Activated CD4-positive, alpha-beta T cell treated with anti-CD3 and anti-CD28 coated beads, Interleukin-2, amount 50 U/mL, for 24 hours (primary cell): ENCODE measurements around the gene CMTM7.
A peak's percentile ranks its signal among the peaks of the same experiment; 100 is the strongest.

ENCODE experiments used
- DNase-seq, 2 donors: peaks; one replicate each; pipeline ENCODE4 v3.0.0-alpha.2; 2020; ENCODE audit warnings: low read depth in 1 of 2, low spot score in 1 of 2

The CMTM7 gene

DNA sequence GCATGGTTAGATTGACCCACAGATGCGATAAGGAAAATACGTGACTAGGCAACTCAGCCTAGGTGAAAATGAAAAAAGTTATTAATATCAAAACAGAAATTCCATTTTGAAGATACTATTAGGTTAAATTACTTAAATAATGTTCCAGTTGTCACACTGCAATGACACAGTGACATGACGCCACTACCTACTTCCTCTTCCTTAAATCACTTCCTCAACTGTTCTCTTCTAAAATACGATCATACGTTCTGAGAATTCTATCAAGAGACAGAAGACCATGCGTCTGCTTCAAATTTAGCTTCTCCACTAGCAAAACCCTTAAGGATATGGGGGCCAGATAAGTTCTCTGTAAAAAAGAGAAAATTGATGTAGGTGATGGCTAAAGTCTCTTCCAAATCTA, 92.8 kb downstream of the CMTM7 start:
- DNase-seq = no peak

DNA sequence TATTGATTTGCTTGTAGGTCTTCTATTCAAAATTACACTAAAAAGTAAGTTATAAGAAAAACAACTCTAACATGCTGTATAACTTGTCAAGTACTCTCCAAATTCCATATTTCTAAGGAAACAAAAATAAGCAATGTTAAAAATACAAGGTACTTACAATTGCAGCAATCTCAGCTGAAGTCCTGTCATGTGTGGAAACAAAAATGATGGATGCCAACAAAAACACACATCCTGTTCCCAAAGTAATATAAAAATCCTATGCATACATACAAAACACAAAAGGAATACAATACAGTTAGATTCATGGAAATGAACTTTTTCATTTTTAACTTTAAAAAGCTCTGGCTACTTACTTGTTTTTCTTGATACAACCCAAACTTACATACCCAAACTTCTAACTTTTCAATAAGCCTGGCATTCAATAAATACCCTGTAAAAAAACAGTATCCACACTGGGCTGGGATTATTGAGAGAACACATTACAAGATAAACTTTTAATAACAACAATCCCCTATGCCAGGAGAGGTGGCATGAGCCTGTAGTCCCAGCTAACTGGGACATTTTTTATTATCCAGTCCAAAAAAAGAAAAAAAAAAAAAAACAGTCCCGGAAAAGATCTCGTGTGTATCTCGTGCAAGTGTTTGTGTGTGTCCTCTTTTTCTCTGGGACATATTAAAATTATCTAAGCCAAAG, 96.3 kb downstream of the CMTM7 start:
- no peak for DNase-seq

DNA sequence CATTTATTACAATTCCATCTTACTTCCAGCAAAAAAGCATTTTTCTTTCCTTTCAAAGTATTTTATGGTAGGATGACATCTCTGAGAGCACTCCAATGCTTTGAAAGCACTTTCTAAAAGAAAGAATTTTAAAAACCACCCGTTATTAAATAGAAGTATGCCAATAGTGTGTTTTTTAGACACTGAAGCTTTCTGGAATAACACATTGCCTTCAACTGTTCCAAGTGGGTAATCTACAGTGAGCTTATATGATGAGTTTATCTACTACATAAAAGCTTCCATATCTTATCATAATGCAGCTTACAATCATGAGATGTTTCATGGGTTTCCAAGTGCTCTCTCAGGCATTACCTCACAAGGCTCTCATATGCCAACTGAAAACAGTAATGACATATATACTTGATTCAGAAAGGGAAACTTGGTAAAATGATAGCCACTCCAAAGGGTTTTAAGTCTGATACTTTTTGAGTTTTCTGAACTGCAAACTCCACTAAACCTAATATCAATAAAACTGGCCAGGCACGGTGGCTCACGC, 96.9 kb downstream of the CMTM7 start:
- DNase-seq = no peak

DNA sequence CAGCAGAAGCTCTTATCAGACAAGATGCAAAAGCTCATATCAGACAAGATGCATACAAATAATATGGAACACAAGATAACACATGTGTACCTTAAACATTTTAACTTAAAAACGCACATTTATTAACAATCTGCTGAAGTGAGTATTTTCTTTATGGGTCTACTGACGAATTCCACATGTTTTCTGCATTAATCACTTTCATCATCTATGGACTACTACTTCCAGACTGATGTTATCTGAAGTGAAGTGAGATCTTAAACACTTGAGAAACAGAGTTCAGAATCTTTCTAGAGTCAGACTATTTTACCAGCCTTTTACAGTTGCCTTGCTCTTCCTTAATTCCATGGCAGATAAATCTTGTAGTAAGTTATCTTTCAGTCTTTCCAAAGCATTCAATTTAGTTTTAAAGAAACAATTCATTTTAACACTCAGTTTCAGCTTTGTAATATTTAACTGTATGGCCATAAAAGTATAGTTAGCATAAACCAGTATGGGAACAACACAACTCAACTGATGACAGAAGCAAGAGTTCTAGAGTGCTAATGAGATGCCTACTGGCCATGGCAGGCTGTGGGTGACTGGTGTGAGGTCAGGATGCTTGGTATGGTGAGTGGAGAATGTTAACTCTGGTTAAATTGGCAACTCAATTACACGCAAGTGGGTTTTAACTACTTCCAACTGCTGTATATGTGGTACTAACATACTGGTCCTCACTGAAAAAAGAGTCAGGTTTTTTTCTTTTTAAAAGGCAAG, 101.2 kb downstream of the CMTM7 start:
- no peak for DNase-seq

DNA sequence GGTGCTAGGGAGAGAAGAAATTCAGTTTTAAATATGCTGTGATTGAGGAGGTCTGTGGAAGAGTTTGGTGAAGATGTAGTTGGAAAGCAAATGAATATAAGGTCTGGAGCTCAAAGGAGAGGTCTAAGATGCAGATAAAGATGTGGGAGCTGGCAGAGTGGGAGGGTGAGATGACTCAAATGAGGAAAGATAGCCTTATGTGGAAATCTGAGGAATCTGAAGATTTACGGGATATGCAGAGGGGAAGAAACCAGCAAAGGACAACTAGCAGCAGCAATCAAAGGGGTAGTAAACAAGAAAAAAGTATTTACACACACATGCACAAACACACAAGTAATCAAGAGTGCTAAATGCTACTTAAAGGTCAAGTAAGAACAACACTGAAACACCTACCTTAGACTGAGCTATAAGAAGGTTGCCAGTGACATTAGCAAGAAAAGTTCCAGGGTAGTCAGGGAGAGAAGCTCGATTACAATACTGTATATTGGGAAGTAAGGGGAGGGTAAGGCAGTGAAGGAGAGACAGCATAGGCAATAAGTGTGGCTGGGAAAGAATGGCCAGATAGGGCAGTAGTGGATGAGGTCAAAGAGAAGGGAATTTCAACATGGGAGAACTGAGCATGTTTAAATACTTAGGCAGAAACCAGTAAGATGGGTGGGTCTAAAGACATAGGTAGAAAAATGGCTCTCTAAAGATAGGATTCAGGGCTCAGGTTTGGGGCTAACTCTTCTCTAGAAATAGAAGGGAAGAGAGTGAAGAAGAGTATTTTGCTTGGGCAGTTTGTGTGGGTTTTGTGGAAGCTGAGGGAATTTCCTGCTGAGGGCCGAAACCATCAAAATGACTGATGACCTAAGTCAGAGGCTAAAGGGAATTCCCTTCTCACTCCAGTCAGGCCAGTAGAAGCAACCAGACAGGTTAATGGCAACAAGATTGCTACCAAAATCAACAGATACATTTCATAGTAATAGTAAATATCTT, 102.1 kb downstream of the CMTM7 start:
- no peak for DNase-seq

DNA sequence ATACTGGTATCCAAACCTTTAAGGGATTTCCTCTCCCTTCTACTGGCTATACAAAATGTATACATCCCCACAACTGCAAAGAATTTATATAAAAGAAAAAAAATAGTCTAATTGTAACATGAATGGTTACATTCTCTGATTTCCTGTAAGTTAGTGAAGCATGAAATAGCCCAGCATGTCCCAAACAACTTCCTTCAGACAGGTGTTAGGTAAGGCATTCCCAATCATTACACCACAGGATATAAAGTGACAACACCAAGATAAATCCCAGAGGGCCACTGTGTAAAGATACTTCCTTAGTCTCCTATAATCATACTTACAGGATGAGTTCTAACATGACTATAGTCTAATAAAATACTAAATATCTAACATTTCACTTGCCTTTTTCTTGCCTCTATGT, 103.4 kb downstream of the CMTM7 start:
- no peak for DNase-seq

DNA sequence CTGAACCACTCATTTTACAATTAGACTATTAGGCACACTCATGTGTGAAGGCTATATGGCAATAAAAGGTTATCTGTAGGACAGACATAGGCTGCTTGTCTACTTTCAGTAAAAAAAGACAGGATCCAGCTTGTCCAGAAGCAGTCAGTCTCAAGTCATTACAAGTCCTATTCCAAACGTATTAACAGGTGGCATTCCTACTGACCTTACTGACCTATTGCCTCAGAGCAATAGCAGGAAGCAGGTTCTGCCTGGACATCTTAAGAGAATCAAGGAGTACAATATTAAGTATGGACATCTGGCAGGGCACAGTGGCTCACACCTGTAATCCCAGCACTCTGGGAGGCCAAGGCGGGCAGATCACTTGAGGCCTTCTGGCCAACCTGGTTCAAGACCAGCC, 104.0 kb downstream of the CMTM7 start:
- no peak for DNase-seq

DNA sequence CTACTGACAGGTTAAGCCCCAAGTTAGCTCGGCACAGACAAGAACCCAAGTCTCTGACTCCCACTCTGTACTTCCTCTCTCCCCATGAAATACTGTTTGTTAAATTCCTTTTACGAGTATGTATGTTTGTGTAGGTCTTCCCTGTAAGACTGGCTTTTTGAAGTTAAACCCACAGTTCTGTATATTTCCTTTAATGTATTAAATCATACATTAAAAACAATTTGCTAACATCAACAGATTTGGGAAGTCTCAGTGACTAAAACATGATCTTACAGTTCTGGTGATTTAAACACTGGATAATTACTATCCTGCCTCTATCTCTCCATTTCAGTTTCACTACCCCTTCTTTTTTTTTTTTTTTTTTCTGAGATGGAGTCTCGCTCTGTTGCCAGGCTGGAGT, 106.6 kb downstream of the CMTM7 start:
- DNase-seq = no peak

DNA sequence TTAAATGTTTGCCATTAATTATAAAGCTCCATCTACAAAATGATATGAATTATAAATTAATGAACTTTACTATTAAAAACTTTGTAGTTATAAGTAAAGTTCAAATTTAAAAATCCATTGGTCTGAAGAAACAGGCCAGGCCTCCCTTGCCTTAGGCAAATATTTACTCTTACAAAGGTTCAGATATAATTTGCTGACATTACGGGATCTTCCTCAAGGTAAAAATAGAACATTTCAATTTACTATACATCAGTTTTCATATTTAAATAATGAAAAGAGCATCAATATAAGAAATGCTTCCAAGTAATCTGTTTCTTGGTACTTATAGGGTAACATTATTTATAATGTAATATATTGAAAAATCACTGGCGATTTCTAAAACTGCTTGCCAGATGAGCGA, 107.3 kb downstream of the CMTM7 start:
- no peak for DNase-seq

DNA sequence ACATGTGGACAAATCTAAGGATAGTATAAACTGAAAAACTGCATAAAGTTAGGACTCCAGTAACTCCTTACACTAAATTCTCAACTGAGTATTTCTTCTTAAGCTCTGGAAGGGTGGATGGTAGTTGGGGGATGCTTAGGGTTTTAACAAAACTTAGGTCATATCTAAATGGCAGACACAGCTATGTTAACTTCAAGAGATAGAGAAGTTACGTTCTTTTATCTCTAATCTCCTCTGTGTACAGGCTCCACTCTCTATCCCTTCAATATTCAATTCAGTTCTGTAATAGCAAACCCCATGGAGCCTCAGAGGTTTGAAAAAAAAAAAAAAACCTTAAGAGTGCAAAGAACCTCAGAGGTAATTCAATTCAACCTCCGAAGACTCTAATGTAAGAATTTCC, 107.9 kb downstream of the CMTM7 start:
- no peak for DNase-seq

DNA sequence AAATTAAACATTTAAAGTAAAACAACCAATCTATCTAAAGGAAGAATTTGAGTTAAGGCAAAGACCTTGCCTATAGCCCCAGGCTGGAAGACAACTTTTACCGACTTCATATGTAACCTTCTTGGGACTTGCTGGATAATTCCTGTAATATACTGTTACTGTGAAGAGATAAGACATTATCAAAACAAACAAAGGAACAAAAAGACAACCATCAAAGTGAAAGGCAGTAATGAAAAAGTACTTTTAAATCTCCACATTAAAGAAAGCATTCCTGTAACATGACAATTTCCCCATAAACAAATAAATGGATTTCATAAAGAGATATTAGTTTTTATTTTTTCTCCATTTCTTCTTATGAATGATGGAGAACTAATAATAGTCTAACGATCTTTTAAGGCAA, 108.6 kb downstream of the CMTM7 start:
- DNase-seq = no peak

DNA sequence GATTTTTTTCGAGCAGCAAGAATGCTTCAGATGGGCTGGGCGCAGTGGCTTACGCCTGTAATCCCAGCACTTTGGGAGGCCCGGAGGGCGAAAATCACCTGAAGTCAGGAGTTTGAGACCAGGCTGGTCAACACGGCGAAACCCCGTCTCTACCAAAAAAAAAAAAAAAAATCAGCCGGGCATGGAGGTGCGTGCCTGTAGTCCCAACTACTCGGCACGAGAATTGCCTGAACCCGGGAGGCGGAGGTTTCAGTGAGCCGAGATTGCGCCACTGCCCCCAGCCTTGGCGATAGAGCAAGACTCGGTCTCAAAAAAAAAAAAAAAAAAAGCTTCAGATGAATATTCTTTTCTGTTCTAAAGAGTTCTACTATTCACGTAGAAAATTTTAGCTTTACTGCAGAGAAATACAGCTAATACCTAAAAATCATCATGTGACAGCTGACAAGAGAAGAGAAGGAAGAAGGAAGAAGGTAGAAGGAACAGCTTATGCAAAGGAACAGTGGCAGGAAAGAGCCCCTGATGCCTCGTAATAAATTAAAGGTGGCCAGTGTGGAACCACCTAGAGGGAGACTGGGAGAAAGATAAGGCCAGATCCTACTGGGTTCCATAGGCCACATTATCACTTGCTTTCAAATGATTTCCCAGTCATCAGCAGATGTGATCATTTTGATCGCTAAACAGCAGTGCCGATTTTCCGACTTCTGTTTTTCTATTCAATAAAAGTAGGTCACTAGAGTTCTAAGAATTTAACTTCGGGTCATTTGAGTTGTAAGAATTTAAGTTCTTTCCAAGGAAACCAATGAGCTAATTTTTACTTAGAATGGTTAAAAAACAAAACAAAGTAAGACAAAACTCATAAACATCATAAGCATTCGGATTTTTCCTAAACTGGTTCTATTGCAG, 109.5 kb downstream of the CMTM7 start:
- DNase-seq = no peak

DNA sequence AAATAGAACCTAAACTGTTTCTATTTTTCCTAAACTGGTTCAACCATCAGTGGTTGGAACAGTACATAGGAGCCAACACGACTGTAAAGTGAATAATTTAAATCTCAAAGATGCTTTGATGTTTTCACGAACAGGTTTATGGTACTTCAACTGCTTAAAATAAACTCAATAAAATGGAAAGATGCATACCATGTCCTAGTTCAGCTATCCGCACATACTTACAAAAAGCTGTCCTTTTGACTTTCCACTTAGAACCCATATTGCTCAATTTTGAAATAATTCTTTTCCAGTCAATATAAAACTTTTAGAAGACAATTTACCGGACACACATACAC, 110.1 kb downstream of the CMTM7 start:
- no peak for DNase-seq

DNA sequence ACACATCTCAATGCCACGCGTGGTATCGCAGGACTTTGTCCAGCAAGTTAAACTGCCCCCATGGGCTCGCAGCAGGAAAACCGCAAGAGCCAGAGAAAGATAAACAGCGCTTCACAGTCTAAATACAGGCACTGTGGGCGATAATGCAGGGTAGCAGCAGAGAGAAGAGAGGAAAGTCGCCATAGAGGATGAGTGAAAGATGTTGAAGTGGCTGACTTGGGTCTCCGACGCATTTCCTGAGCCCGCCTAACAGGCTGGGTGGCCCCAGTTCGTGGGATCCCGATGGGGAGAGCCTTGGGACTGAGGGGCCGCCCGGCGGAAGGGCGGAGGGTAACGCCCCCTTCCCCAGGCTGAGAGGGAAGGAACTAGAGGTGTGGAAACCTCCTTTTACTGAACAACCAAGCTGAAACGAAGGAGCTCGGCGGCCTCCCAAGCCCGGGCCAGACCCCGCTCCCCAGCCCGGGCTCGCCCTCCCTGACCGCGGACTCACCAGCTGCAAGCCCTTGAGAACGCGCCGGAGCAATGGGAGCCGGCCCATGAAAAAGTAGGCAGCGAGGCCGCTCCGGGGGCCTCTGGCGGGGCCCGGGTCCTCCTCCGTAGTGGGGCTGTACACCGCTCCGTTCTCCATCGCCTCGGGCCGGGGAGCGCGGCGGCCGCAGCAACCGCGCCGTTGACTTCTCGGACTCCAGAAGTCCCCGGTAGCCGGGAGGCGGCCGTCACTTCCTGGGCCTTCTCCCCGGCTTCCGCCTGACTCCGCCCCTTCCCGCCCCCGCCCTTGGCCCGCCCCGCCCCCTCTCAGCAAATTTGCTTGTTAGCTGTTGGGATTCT, 110.7 kb downstream of the CMTM7 start, which contains the start of gene CMTM6:
TSS of gene CMTM6 (minus strand) at position 735 of the 828 bp plus-strand sequence. CDS start at position 628, 107 bp downstream.
- DNase-seq = peak; percentile 37 to 58

DNA sequence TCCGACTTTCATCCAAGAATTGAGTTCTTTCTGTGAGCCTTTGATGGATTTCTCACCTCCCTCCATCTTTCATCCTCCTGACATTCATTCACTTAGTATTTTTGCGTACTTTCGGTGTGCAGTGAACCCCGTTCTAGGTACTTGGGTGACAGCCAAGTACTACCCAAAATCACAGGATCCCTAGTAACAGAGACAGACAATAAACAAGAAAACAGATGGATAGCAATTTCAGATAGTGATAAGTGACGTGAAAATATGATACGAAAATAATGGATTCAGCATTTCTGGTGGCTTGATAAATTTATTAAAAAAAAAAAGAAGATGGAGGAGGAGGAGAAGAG, 111.3 kb downstream of the CMTM7 start:
- DNase-seq = no peak
